Uterus (tissue), 2 donors: Measurements from ENCODE around the gene APOC4.

Source experiments
- CTCF ChIP-seq, 4 experiments: fragments of 200-600 bp in 2 of 4; fragments of 450-650 bp in 2 of 4; sonication (generic) in 2 of 4; IDR thresholded peaks; one replicate each; pipeline ENCODE4 v1.5.1; 2016 to 2019; ENCODE audit warnings: antibody characterized with exemption in 4 of 4, mild to moderate bottlenecking in 2 of 4, moderate library complexity in 1 of 4
- POLR2A ChIP-seq, 2 donors: fragments of 450-650 bp; IDR thresholded peaks; one replicate each; pipeline ENCODE4 v1.6.1; 2016; ENCODE audit warnings: antibody characterized with exemption in 2 of 2, mild to moderate bottlenecking in 1 of 2, moderate library complexity in 1 of 2

- TF ChIP-seq CTCF (IDR thresholded peaks at IDR 0.05): no peak
- TF ChIP-seq POLR2A (IDR thresholded peaks at IDR 0.05): no peak
Measured at GRCh38 chr19:44961821-44962220, 19.8 kb downstream of the APOC4 start.
